HG02759 (cell line): Measurements from ENCODE around the gene ST6GALNAC3.
"Not testable (repeated sequence)": the region's sequence is repeated elsewhere in the genome, so short reads cannot be mapped to it uniquely, and the experiment has no call there.

Experiments used
- ATAC-seq: cut with Tn5 transposase; IDR thresholded peaks from one replicate; pipeline ENCODE4 v1.9.1; 2021; ENCODE audit warnings: mild to moderate bottlenecking, moderate library complexity; ENCODE audit not compliant: unreplicated experiment

ST6GALNAC3 gene

DNA sequence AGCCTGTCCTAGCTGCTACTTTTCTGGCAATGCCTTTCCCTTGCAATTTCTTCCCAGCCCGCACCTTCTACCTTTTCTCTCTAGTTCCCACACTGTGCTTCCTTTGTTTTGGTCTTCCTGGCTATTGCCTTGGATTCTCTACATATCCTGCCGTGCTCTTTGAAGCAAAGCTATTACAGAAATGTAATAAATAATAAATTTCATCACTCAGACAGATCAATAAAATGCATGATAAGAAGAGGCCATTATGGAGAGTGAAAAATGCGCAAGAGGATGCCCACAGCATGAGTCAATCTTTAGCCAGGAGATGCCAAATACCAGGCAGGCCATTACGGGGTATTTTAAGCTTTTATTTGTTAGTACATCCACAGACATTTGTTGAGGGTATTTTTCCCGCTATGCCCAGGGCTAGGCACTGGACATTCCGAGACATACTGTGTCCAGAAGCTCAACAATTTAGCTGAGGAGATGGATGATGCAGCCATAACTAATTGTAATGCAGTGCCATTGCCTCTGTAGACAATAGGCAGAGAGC, 163.6 kb downstream of the ST6GALNAC3 start:
- no peak for ATAC-seq

DNA sequence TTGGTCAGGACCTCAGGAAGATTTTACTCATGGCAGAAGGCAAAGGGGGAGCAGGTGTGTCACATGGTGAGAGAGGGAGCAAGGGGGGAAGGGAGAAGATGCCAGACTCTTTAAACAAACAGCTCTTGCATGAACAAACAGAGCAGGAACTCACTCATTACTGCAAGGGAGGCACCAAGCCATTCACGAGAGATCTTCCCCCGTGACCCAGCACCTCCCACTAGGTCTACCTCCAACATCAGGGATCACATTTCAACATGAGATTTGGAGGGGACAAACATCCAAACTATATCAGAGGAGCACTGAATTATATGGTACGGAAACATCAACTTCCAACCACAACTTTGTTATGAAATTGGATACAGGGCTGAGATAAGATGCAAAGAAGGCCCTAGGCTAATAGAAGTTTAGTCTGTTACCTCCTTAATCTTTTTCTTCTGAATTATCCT, 164.9 kb downstream of the ST6GALNAC3 start:
- ATAC-seq: no peak

DNA sequence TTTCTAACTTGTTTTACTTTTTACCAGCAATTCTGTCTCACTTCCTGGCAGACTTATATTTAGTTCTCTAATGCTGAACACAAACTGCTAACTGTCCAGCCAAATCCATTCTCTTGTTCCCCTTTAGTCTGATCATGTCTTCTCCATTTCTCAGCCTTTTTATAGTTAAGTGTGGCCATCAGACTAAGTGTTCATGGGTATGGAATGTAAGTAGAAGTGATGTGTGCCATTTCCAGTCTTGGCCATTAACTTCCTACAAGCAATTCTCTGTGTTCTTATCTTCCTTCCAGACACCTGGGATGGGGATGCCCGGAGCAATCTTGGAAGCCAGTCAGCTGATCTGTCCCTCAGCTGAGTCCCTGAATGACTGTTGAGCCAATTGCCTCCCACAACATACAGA, 165.8 kb downstream of the ST6GALNAC3 start:
- no peak for ATAC-seq

DNA sequence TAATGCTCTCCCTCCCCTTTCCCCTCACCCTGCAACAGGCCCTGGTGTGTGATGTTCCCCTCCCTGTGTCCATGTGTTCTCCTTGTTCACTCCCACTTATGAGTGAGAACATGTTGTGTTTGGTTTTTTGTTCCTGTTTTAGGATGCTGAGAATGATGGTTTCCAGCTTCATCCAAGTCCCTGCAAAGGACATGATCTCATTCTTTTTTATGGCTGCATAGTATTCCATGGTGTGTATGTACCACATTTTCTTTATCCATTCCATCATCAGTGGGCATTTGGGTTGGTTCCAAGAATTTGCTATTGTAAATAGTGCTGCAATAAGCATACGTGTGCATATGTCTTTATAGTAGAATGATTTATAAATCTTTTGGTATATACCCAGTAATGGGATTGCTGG, 168.0 kb downstream of the ST6GALNAC3 start:
- ATAC-seq: not testable (repeated sequence)

DNA sequence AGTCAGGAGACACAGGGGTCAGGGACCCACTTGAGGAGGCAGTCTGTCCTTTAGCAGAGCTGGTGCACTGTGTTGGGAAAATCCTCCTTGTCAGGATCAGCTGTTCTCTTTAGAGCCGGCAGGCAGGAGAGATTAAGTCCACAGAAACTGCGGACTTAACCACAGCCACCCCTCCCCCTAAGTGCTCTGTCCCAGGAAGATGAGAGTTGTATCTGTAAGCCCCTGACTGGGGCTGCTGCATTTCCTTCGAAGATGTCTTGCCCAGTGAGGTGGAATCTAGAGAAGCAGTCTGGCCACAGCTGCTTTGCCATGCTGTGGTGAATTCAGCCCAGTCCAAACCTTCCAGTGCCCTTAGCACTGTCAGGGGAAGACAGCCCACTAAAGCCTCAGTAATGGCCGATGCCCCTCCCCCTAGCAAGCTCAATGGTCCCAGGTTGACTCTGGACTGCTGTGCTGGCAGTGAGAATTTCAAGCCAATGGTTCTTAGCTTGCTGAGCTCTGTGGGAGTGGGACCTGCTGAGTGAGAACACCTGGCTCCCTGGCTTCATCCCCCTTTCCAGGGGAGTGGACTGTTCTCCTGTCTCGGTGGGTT, 172.8 kb downstream of the ST6GALNAC3 start:
- ATAC-seq: no peak

DNA sequence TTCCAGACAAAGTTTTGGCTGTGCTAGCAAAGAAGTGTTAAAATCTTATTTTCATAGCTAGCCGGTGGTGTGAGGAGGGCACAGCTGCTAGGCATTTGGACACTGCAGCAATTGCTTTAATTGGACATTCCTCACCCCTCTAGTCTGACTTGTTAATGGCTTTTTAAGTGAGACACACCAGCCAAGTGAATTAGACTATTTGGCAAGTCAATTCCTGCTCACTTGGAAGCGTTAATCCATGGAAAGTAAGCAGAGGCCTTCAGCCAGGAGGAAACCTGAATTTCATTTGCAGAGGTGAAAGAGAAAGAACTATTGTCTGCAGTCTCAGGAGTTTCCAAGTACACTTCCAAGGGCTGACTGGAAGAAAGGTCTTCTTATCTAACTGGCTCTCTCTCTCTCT, 175.7 kb downstream of the ST6GALNAC3 start:
- no peak for ATAC-seq

DNA sequence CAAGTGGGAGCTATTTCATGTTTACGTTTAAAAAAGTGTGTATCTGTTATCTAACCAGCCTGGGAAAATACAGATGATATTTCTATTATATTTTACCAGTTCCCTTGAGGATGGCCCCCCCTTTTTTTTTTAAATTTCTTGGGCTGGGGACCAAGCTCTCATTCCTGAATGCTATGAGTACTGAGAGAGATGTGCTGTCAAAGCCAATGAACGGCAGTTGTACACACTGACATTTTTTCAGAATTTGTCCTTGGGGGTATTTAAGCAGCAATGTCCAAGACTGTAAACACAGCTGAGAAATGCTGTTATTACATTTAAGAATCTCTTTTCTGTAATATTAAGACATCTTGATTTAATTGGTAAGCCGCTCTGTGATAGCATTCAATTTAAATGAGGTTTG, 177.9 kb downstream of the ST6GALNAC3 start:
- no peak for ATAC-seq

DNA sequence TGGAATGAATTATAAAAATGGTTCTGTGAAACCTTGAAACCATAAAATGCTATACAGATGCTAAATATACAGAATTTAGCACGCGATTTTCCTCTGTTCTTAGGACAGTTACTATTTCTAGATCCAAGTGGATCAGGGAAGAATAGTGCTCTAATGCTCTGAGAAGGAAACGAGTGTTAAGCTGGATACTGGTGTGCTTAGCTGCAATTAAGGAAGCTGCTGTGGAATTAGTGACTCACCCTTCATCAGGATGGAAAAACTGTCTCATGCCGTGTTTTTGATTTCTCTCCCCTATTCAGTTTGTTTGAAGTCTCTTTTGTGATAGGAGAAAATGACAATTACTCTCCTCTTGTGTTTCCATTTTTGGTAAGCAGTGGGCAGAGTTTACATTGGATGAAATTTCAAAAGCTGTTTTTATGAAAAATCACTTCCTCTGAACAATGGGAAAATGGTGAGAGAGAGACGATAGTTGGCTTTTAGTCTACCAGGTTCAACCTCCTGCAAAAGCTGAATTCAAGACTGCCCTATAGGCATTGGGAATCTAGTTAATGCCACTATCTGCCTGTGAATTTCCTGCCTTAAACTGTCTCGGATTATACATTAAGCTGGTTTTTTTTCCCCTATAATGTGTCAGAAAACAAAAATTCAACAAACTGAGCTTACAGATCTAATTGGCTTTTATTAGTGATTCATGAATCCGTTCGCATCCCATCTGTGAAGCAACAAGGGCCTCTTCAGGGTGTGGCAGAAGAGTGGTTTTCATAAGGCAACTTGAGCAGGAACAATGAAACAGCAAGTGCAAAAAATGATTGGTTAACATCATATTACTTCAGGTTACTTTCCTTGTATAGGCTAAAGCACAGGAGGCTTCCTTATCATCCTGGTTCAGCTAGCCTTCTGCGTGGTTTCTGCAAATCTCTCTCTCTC, 179.8 kb downstream of the ST6GALNAC3 start:
- ATAC-seq: no peak

DNA sequence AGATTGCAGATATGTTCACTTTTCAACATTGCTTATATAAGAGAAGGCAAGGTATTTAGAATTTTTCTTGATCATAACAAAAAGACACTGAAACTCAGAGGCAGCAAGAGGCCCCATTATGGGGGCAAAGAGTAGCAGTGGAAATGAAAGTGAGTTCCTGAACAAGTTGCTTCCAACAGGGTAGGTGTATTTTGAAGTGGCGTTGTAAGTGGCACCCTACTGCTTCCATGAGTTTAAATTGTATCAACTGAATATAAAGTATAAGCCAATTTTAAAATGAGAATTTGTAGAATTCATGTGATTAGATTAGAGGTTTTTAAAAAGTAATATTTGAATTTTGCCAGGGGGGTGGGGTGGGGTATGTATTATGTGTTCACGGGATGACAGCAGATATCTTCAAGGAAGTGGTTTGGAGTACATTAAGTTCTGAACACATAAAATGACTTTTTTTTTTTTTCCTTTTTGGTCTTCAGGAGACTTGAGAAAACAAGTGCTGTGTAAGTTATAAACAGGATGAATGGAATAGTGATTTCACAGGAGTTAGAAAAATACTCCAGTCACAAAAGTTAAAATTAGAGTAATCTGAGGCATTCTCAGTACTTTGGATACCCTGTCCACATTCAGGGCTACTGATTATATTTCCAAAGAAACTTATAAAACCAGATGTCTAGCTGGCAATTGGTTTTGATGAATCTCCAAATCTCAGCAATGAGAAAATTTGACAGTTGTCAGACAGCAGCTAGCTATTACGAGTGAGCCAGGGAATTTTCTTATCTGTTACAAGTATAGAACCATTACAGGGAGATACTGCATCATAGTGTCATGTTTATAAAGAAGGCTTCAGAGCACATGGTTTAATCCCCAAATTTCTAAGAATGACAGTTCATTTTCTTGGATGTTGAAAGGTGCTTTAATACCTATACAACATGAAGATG, 182.0 kb downstream of the ST6GALNAC3 start:
- no peak for ATAC-seq

DNA sequence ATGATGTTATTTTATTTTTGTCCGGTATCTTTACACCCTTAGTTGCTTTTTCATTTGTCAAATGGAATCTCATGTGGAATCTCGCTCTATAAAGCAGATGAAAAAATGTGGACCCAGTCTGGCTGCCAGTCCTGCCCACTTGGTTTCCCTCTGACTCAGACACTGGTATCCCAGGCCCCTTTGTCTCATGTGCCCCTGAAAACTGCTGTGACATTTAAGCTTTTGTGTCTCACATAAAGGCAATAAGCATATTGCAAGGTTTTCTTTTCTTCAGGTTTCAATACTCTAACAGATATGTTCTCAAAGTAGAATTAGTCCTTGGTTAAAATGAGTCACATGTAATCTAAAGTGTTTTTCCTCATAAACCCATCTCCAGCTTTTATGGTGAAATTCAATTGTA, 183.3 kb downstream of the ST6GALNAC3 start:
- ATAC-seq: no peak

DNA sequence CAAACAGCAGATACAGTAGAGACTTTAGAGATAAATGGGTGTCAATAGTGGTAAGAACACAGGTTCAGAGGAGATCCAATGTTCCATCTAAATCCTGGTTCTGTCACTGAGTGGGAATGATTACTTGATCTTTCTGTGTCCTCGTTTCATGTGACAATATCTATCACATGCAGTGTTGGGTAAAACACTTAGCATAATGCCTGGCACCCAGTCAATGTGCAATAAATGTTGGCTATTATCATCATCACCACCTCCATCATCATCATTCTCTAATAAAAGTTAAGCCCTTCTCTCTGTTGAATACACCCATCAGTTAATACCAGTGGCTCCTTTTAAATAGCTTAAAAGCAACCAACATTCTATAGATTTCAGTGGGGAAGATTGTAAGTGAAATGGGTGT, 184.7 kb downstream of the ST6GALNAC3 start:
- no peak for ATAC-seq

DNA sequence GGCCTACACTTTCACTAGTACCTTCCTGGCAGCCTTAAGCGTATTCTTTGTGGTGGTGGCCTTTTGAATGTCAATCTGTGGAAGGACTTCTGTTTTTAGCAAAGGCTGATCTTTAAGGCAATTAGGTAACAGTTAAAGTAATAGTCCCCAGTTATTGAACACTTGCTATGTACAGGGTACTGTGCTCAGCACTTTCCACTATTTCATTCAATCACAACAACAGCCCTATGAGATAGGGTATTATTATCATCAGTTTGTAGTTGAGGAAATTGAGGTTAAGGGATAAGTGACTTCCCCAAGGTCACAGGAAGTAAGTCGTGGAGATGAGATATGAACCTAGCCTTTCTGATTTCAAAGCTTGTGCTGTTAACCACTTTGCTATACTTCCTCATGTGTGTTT, 185.7 kb downstream of the ST6GALNAC3 start:
- no peak for ATAC-seq

DNA sequence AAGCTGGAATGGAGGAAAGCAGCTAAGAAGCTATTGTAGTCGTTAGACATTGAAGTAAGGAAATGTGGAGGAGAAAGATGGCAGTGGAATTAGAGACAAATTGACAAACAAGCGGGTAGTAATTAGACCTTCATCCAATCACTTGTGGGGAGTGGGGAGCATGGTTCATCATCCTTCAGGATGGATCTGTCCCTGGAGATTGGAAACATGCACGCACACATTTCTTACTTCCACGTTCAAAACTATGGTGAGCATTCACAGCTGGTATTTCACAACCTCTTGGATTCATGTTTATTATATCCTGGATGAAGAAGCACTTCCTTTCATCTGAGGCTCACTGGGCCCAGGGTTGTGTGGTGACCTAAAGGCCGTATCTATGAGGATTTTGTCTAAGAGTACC, 188.1 kb downstream of the ST6GALNAC3 start:
- no peak for ATAC-seq

DNA sequence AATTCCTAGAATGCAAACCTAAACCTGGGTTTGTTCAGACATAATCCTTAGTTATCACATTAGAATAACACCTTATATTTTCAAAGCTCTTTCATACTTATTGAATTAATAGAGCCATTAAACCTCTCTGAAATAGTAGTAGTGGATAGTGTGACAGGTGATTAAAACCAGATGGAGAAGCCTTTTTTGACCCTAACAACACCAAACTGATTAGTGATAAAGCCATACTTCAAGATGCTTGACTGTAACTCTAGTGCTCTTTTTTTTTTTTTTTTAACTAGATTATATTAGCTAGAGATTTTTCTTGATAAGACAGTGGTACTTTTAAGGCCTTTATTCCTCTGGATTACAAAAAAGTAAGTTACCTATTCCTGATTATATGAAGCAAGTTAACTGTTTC, 190.1 kb downstream of the ST6GALNAC3 start:
- ATAC-seq: no peak

DNA sequence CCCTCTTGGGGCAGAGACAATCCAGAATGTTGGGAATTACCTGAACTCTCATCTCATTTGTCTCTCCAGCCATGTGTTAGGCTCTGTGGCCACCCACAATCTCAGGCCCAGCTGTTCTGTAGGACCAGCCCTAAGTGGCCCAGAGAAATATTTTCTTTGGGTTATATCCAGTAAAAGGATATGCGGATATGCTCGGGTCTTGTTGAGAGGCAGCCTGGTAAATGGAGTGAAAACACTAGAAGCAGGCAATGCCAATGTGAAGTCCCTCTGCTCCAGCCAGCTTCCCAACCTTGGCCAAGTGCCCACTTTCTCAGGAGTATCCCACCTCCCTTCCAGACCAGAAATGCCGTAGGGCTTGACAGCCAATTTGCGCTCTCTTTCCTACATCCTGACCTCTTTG, 192.2 kb downstream of the ST6GALNAC3 start:
- no peak for ATAC-seq

DNA sequence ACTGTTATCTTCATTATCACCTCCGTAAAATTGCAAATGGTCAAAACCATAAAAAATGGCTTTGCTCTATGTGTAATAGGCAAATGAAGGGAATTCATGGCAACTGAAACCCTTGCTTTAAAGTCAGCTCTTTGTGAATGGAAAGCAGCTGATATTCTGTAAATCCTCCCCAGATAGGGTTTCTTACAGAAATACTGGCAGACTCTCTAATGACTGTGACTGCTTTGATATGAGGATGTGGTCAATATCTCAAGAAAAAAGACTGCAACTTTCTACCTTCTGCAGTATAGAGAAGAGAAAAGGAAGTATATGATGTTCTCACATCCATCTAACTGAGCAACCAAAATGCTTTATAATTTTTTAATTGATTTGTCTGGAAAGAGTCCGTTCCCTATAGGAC, 193.1 kb downstream of the ST6GALNAC3 start:
- no peak for ATAC-seq

DNA sequence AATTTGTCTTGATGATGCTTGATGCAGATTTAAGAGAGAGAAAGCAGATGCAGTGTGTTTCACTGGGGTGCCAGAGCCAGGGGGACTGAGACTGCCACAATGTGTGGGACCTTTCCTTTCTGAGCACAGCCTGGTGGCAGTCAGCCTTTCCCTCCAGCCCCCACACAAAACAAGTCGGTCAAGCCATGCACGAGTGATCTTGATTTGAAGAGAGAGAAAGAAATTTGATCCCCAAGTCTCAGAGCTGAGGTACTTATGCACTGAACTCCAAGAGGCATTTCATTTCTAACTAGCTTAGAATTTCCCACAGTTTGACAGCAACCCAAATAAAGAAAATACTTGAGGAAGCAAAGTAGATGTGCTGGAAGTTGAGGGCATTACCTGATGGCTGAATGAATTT, 193.8 kb downstream of the ST6GALNAC3 start:
- no peak for ATAC-seq

DNA sequence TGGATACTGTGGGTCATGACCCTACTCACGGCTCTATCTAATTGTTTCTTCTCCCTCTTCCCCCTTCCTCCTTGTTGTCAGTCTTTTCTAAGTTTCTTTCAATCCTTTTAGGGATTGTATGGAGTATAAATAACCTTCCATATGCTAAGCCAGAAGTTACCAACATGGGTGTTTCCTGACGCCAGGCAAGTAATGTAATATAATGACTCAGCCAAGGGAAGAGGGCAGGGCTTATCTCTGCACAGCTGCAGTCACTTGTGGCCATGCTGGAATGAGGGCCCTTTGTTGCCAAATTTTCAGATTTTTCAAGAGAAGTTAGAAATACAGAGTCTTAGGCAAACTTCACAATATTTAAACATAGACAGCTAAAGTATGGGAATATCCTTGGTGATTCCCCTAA, 194.6 kb downstream of the ST6GALNAC3 start:
- ATAC-seq: no peak

DNA sequence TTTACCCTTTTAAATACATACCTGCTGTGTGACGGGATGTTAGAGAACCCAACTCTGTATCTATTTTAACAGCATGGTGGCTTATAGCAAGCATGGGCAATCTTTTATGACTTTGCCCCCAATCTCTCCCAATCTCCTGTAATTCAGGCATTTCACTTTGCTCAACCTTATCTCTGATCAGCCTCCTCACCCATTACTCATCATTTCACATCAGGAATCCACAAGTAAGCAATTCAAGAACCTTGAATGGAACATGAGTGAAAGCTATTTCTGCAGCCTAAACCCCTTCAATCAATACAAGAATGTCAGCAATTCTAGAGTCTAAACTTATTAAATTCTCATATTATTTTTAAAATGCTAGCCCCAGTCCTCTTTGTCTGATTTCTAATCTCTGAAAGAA, 199.8 kb downstream of the ST6GALNAC3 start:
- ATAC-seq: no peak

DNA sequence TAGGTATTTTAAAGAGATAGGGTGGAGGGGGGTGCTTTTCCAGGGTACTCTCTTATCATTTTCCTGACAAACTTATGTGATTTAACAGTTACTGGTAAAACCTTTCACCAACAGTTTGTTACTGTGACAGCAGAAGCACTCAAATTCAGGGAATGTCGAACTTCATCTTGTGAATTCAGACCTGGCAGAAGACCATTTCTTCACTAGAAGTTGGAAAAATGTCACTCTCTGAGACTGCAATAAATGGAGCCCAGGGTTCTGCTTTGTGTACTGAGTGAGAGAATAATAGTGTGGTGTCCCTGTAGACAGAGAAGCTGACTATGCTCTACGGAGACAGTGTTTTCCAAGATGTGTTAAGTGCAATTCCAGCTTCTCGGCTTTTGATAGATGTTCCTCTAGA, 200.2 kb downstream of the ST6GALNAC3 start:
- ATAC-seq: no peak

DNA sequence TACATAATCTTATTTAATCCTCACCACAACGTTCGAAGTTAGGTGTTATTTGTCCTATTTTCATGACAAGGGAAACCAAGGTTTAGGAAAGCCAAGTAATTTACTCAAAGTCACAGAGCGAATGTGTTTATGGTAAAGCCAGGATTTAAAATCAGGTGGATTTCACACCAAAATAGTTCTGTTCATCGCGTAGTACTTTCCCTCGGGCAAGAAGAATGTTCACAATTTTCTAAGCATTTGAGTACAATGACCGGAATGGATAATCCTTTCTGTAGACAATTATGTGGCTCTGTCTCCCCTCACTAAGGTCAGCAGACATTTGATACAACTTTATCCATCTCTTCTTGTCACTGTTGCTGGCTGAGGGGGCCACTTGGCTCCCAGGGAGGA, 204.2 kb downstream of the ST6GALNAC3 start:
- ATAC-seq: no peak
